Nephron (organoid): ENCODE data around the gene IBTK.
"Not testable (repeated sequence)": the region's sequence is repeated elsewhere in the genome, so short reads cannot be mapped to it uniquely, and the experiment has no call there.

Experiments used
- H3K27ac Mint-ChIP-seq, 3 experiments: 2 replicates each; pipeline ENCODE4 v1.8.0; 2020; ENCODE audit warnings: mixed read lengths in 3 of 3, mild to moderate bottlenecking in 2 of 3, moderate library complexity in 1 of 3
- H3K27me3 Mint-ChIP-seq: 2 replicates; pipeline ENCODE4 v1.8.0; 2021; ENCODE audit warnings: low read depth, mild to moderate bottlenecking, moderate library complexity, mixed read lengths
- H3K36me3 Mint-ChIP-seq: 2 replicates; pipeline ENCODE4 v1.8.0; 2020; ENCODE audit warnings: low read depth, mixed read lengths
- H3K4me1 Mint-ChIP-seq: 2 replicates; pipeline ENCODE4 v1.8.0; 2020; ENCODE audit warnings: mixed read lengths
- H3K4me3 Mint-ChIP-seq, 3 experiments: 2 replicates each; pipeline ENCODE4 v1.8.0; 2020; ENCODE audit warnings: mild to moderate bottlenecking in 3 of 3, mixed read lengths in 3 of 3, moderate library complexity in 2 of 3
- H3K9me3 Mint-ChIP-seq: 2 replicates; pipeline ENCODE4 v1.8.0; 2020; ENCODE audit warnings: mixed read lengths
- TF ChIP-seq, protein P1 (sequence below), 3 experiments: fragments of 200-600 bp; sonication (generic); IDR thresholded peaks; one replicate each; pipeline ENCODE4 v1.5.0; 2021; ENCODE audit warnings: antibody characterized with exemption in 3 of 3; ENCODE audit not compliant: unreplicated experiment in 3 of 3

The IBTK gene

DNA sequence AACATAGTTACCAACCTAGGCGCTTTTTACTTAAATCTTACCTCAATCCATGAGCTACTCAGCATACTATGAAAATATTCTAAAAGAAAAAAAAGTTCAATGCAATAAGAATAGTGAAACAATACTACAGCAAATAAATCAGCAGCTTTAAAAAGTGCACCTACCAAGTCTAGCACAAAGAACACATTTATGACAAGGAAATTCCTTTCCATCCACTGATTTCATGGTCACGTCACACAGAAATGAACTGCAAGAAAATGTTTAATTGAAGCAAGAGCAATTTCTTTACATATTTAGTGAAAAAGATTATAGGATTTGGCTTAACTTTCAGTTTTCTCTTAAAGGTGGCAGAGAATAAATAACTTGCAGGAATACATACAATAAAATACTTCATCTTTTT lies 36.2 kb downstream of the IBTK start:
- Mint-ChIP-seq H3K9me3 (no peaks in the 10 kb centered on the region), H3K4me3 (no peak overlapping the region), H3K27me3 (no peaks in the 10 kb centered on the region), H3K27ac (peak overlapping the region in 1 of 3 experiments; percentile 32), H3K4me1 (peaks cover under 1% of the 10 kb centered on the region), H3K36me3 (peaks cover 84% of the 10 kb centered on the region)
- TF ChIP-seq, protein P1, sequence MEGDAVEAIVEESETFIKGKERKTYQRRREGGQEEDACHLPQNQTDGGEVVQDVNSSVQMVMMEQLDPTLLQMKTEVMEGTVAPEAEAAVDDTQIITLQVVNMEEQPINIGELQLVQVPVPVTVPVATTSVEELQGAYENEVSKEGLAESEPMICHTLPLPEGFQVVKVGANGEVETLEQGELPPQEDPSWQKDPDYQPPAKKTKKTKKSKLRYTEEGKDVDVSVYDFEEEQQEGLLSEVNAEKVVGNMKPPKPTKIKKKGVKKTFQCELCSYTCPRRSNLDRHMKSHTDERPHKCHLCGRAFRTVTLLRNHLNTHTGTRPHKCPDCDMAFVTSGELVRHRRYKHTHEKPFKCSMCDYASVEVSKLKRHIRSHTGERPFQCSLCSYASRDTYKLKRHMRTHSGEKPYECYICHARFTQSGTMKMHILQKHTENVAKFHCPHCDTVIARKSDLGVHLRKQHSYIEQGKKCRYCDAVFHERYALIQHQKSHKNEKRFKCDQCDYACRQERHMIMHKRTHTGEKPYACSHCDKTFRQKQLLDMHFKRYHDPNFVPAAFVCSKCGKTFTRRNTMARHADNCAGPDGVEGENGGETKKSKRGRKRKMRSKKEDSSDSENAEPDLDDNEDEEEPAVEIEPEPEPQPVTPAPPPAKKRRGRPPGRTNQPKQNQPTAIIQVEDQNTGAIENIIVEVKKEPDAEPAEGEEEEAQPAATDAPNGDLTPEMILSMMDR (IDR thresholded peaks at IDR 0.05; ENCODE audit: unreplicated experiment in 3 of 3) = no peak

DNA sequence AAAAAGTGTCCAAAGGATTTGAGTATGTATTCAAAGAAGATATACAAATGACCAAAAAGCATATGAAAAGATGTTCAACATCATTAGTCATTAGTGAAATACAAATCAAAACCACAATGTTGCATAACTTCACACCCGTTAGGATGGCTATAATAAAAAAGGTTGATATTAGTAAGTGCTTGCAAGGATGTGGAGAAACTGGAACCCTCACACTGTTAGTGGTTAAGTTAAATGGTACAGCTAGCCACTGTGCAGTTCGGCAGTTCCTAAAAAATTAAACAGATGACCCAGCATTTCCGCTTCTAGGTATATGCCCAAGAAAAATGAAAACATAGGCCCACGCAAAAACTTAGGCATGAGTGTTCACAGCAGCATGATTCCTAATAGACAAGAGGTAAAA lies 38.6 kb downstream of the IBTK start:
- TF ChIP-seq, protein P1 (IDR thresholded peaks at IDR 0.05; ENCODE audit: unreplicated experiment in 3 of 3) = no peak
- peaks cover 7% of the 10 kb centered on the region for H3K4me1 Mint-ChIP-seq
- H3K36me3 Mint-ChIP-seq = peaks cover 84% of the 10 kb centered on the region
- no peak overlapping the region for H3K27ac Mint-ChIP-seq
- H3K27me3 Mint-ChIP-seq = no peaks in the 10 kb centered on the region
- no peaks in the 10 kb centered on the region for H3K9me3 Mint-ChIP-seq
- H3K4me3 Mint-ChIP-seq = no peak overlapping the region

DNA sequence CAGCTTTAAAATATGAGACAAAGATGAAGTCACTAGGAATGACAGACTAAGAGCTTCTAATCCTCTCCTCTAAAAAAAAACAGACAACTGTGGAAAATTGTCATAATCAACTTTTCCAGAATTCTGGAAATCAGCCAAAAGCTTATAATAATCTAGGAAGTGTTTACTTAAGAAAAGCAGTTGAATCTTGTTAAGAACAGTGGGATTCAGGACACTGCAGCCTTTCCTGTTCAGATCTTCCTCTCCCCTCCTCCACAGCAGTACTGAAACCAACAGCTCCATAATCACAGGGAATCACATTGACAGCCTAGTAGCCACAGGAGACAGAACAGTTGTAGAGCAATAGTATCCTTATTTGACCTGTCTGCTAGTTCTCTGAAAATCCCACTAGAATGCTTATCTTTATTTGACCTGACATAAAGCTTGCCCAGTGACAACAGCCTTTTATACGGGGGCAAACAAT lies 41.6 kb downstream of the IBTK start:
- TF ChIP-seq, protein P1 (IDR thresholded peaks at IDR 0.05; ENCODE audit: unreplicated experiment in 3 of 3) = no peak
- Mint-ChIP-seq H3K9me3 (no peaks in the 10 kb centered on the region), H3K27me3 (no peaks in the 10 kb centered on the region), H3K36me3 (peaks cover 72% of the 10 kb centered on the region), H3K4me3 (no peak overlapping the region), H3K27ac (peak overlapping the region in 2 of 3 experiments; percentile 30 to 54), H3K4me1 (peaks cover 7% of the 10 kb centered on the region)

- peaks cover 73% of the 10 kb centered on the region for H3K36me3 Mint-ChIP-seq
- H3K4me1 Mint-ChIP-seq = peaks cover 7% of the 10 kb centered on the region
- TF ChIP-seq, protein P1 (IDR thresholded peaks at IDR 0.05; ENCODE audit: unreplicated experiment in 3 of 3) = no peak
- H3K4me3 Mint-ChIP-seq = no peak overlapping the region
- no peaks in the 10 kb centered on the region for H3K9me3 Mint-ChIP-seq
- H3K27ac Mint-ChIP-seq = no peak overlapping the region
- H3K27me3 Mint-ChIP-seq = no peaks in the 10 kb centered on the region
These were observed 43.5 kb downstream of the IBTK start for GRCh38 chr6:82204020-82204419.

GRCh38 chr6:82197784-82198183 lies 49.8 kb downstream of the IBTK start:
- Mint-ChIP-seq H3K36me3 (peaks cover 52% of the 10 kb centered on the region), H3K27ac (no peak overlapping the region), H3K9me3 (no peaks in the 10 kb centered on the region), H3K4me3 (no peak overlapping the region), H3K4me1 (no peaks in the 10 kb centered on the region), H3K27me3 (no peaks in the 10 kb centered on the region)
- TF ChIP-seq, protein P1 (IDR thresholded peaks at IDR 0.05; ENCODE audit: unreplicated experiment in 3 of 3) = no peak

GRCh38 chr6:82197245-82197644 lies 50.3 kb downstream of the IBTK start:
- H3K9me3 Mint-ChIP-seq = not testable (repeated sequence)

More at GRCh38 chr6:82197245-82197644, 50.3 kb downstream of the IBTK start:
- H3K27ac Mint-ChIP-seq, H3K4me1 Mint-ChIP-seq, H3K4me3 Mint-ChIP-seq, H3K27me3 Mint-ChIP-seq: not testable (repeated sequence)
- H3K36me3 Mint-ChIP-seq = peaks cover 52% of the 10 kb centered on the region
